ENCODE results near the gene TMEM109.

TMEM109 gene

DNA sequence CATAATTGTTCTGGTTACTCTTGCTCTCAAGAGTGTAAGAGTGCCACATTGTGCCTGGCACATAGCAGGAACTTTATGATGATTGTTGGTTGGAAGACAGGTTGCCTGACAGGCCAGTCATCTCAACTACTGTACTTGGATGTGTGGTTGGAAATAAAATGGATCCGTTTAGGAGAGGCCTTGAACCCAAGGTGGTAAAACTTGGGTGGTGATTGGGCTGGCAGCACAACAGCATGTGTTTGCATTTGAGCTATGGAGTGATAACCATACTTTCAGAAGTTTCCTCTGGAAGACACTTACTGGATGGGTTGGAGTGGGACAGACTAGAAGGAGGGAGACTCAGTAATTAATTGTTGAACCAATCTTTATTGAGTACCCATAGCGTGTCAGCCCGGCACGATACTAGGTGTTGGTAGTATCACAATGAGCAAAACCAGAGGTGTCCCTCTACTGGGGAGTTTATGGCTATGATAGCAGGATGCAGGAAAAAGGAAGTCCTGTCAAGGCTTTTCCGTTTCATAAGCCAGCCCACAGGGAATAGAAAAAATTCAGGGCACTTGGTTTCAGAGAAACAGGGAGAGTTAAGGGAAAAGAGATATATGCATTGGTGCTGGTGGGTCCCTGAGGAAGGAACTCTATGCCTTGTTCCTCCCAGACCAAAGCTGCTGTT, 3.1 kb upstream of the TMEM109 start:
- no peak for FAIRE-seq

DNA sequence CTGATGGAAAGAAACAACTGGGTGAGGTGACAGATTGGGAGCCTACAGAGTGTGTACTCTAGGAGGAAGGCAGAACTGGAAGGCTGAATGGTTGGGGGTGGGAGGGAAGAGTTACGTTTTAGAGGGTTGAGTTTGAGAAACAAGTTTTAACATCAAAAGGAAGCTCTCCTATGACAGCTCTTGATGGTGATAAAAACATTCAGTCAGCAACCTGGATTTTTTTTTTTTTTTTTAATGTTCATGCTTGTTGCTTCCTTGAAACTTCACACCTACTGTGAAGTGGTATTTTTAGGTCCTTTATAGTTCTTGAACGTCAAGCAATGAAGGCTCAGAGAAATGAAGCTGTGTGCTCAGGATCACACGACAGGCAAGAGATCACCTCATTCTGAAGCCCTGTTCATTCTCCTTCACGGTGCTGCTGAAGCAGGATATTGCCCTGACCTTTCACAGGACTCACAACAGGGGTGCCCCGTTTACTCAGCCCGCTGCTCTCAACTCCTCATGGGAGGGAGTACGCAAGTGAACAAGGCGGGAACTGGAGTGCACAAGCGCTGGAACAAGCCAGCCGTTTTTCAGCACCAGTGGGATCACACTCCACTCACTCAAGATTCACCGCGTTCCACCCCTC, 1.6 kb upstream of the TMEM109 start:
- no peak for FAIRE-seq

DNA sequence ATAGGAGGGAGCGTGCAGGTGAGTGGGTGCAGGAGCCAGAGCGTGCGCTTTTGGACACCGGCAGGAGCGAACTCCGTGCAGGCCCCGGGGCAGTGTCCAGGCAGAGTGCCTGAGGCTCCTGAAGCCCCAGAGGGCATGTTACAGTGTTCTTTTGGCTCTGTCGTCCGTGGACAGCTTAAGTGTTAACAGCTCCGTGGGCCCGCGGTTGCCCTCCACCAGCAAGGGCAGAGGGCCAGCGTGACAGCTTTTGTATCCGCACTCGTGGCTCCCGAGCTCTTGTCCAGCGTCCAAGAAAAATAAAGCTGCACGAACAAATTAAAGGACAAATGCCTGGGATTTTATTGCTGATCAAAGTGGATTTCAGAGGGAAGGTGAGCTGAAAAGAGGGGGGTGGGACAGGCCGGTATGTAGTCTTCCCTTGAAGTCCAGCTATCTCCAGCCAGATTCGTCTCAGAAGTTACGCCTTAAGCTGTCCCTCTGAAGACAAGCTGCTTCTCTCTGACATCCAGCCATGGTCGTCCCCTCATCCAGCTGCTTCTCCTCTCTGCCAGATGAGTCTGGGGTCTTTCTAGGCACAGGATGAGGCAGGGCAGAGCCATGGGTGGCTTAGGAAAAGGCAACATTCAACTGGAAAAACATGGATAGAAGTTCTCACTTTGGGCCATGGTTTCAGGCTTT, 968 bp upstream of the TMEM109 start:
- FAIRE-seq = no peak

GRCh38 chr11:60914633-60915247, 782 bp downstream of the TMEM109 start:
- no peak for FAIRE-seq

DNA sequence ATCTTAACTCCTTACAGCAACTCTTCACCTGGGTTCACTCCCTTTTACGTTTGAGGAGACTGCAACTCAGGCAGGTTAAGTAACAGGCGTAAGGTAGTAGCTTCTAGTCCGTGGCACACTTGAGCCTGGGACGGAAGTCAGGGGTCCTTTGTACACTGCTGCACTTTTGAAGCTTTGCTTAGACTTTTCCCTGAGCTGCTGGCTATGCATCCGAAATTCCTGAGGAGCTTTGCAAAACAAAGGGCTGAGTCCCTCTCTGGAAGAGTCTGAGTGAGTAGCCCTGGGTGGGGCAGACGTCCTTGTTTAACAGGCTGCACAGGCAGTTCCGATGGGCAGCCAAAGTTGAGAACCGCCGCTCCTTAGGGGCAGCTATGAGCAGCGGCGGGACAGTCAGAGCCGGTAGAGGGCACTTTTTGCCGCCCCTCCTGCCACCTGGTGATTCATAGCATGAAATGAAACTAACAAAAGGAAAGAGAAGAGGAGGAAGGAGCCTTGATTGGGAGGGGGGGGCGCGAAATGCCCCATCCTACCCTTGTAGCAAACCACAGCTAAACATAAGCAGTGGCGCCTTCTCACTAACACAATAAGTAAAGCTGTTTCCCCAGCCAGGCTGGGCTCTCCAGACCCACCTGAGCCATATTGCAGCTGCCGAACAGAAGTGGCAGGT, 1.4 kb downstream of the TMEM109 start:
- no peak for FAIRE-seq

GRCh38 chr11:60916669-60917206, 2.8 kb downstream of the TMEM109 start:
- no peak for FAIRE-seq

DNA sequence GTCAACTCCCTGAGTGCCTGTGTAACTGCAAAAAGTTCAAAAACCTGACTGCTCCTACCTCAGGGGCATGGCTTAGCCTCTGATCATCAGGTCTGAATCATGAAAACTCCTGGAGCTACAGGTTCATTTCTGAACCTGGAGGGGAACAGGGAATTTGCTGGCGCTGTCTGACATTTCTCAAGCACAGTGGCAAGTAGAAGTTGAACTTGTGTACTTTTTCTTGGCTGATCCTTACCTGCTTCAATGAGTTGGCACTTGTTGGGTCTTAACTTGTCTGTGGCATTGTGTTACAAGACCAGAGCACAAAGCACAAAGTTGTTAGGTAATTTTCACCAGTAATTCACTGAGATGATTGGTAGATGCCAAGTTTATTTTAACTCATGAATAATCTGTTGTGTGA, 3.3 kb downstream of the TMEM109 start:
- FAIRE-seq = no peak

DNA sequence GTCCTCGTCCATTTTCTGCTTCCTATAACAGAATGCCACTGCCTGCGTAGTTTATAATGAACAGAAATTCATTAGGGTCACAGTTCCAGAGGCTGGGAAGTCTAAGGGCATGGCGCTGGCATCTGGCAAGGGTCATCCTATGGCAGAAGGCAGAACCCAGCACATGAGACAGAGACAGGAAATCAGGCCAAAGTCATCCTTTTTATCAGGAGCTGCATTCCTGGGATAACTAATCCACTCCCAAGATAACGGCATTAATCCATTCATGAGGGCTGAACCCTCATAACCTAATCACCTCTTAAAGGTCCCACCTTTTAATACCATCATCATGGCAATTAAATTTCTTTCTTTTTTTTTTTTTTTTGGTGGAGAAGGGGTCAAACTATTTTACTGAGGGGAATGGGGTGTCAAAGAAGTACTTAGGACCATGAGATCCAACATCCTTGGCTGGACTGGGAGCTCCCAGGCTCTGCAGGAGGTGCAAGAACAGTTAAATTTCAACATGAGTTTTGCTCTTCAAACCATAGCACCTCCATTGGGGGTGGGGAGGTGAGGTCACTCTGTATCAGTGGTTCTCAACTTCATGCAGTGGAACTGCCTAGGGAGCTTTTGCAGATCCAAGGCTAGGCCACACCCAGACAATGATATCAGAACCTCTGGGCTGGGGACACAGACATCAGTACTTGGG, 4.4 kb downstream of the TMEM109 start:
- no peak for FAIRE-seq

DNA sequence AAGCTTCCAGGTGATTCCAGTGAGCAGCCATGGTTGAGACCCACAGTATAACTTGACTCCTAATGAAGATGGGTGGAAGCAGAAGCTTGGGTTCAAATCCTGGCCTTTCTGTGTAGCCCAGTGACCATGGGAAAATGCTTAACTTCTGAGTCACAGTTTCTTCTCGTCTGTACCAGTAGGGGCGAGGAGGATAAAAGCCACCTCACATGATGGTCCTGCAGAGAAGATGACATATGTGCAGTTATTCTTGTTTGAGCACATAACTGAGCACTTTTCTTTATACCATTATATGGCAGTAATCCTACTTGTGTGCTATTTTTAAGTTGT, 4.9 kb downstream of the TMEM109 start:
- no peak for FAIRE-seq

DNA sequence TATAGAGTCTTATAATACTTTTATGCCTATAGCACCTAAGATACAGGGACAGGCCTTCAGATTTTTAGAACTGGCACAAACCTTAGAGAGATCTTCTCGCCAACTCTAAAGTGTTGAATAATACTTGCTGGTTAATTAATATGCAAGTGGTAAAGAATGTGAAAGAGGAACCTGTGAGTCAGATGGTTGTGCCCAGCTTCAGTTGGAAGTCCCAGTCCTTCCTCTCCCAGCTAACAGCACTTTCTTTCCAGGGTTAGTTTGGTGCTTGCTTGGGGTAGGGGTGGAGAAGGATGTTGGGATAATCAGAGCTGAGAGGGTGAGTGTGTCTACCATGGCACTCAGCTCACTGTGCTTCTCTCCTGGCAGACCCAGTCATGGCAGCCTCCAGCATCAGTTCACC, 5.4 kb downstream of the TMEM109 start:
- no peak for FAIRE-seq

DNA sequence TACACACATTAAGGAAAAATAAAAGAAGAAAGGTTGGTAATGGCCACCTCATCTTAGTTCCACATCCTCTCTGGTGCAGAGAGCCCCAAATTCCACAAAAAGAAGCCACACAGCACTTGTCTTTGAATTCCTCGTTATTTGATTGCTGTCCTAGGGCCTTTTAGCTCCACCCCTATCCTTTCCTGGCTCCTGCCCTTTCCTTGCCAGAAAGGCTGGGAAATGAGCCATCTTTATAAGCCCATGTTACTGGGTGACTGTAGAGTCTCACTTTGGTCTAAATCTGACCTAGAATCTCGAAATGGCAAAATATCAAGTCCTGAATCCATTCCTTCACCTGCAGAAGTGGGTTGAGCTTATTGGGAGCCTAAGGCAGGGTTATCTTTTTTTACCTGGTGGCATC, 6.0 kb downstream of the TMEM109 start:
- no peak for FAIRE-seq

GRCh38 chr11:60921259-60921658, 7.3 kb downstream of the TMEM109 start:
- FAIRE-seq = no peak

DNA sequence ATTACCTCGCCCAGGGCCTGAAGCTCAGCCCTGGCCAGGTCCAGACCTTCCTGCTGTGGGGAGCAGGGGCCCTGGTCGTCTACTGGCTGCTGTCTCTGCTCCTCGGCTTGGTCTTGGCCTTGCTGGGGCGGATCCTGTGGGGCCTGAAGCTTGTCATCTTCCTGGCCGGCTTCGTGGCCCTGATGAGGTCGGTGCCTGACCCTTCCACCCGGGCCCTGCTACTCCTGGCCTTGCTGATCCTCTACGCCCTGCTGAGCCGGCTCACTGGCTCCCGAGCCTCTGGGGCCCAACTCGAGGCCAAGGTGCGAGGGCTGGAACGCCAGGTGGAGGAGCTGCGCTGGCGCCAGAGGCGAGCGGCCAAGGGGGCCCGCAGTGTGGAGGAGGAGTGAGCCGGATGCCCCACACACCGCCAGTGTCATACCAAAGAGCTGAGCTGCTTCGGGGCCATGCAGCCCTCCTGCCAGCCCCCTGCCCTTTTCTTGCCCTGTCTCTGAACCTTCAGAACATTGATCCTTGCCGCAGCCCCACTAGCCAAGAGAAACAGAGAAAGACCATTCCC, 7.9 kb downstream of the TMEM109 start:
- no peak for FAIRE-seq

GRCh38 chr11:60922906-60923305, 8.9 kb downstream of the TMEM109 start:
- FAIRE-seq = no peak

DNA sequence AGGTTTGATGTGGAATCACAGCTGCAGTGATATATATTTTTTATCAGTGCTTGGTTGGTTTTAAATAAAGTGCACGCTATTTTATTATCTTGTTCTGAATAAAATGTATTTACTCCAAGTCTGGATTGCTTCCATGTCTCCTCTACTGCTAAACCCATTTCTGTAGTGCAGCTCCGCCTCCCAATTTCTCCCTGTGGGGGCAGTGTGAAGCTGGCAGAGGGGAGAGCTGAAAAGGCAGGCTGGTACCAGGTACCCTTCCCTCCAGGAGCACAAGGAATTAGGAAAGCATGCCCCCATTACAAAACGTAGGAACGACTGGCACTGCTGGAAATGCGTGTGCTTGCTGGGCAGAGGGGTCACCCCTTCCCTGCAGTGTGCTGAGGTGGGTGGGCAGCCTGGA, 9.4 kb downstream of the TMEM109 start:
- FAIRE-seq = no peak

DNA sequence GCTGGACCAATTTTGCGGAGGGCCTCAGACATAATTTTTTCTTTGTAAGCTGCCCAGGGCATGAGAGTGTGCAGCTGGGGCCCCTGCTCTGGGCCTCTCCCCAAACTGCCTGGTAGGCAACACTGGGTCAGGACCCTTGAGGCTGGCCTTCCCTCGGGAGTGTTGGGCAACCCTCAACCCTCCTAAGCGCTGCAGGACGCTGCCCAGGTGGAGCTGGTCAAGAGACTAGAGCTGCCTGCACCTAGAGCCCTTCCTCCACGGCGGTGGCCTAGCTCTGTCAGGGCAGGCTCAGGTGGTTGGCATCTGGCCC, 9.8 kb downstream of the TMEM109 start:
- FAIRE-seq = no peak

- no peak for FAIRE-seq
These were observed 10.3 kb downstream of the TMEM109 start, which contains the start of gene TMEM132A for GRCh38 chr11:60924110-60924905. TSS of gene TMEM132A (plus strand) at chr11:60924460. CDS start at chr11:60924634, 174 bp downstream.

GRCh38 chr11:60924906-60925853, 11.2 kb downstream of the TMEM109 start:
- FAIRE-seq = no peak

GRCh38 chr11:60925868-60926267, 11.9 kb downstream of the TMEM109 start:
- no peak for FAIRE-seq

GRCh38 chr11:60926500-60926899, 12.5 kb downstream of the TMEM109 start:
- FAIRE-seq = no peak
